Panc1 (cell line): ENCODE measurements around the gene THAP3. TPM values are rescaled to one million over a fixed set of nuclear protein-coding genes. Genes with fewer than 3 reads are reported as not detected.
A peak's percentile ranks its signal among the peaks of the same experiment; 100 is the strongest.

ENCODE experiments used
- ATAC-seq: fragments of 200-7000 bp; cut with Tn5 transposase; 2 replicates; pipeline ENCODE4 v1.9.1; 2020; ENCODE audit warnings: mild to moderate bottlenecking, moderate library complexity
- BruUV-seq: library from RNA; stranded (reverse); fragments of 400-500 nt; replicated peaks from 2 replicates; lab custom pipeline; 2021; lab: Mats Ljungman, UMichigan
- CTCF ChIA-PET: fragments of 300-600 bp; sonication (Branson Sonifier 250); formaldehyde crosslinking; loops from one replicate; lab custom pipeline; 2022; ENCODE audit warnings: antibody characterized with exemption; lab: Charles Lee
- POLR2A ChIA-PET: fragments of 300-600 bp; sonication (Branson Sonifier 250); formaldehyde crosslinking; loops from one replicate; lab custom pipeline; 2022; ENCODE audit warnings: antibody characterized with exemption; lab: Charles Lee
- DNase-seq: peaks from one replicate; pipeline ENCODE4 v3.0.0-alpha.2; 2010; ENCODE audit warnings: low read depth, low spot score
- H3K27ac ChIP-seq: 2 replicates; pipeline ENCODE4 v1.5.1; 2011; ENCODE audit warnings: mild to moderate bottlenecking, low read length, inconsistent platforms
- H3K27me3 ChIP-seq: fragments of 200-500 bp; sonication (Bioruptor generic); 2 replicates; pipeline ENCODE4 v1.6.0; 2014; ENCODE audit warnings: low read length, inconsistent platforms; ENCODE audit not compliant: control insufficient read depth, insufficient read depth
- H3K36me3 ChIP-seq: fragments of 200-500 bp; sonication (Bioruptor generic); 2 replicates; pipeline ENCODE4 v1.5.1; 2014; ENCODE audit warnings: inconsistent platforms, mild to moderate bottlenecking, low read length, moderate library complexity; ENCODE audit not compliant: control insufficient read depth, insufficient read depth
- H3K4me1 ChIP-seq: 2 replicates; pipeline ENCODE4 v1.5.1; 2011; ENCODE audit warnings: inconsistent platforms, mild to moderate bottlenecking, low read length, moderate library complexity; ENCODE audit not compliant: control insufficient read depth, insufficient read depth
- H3K4me3 ChIP-seq, 2 experiments: 2 replicates each; pipeline ENCODE4 v1.5.1; 2011 to 2012; ENCODE audit warnings: low read depth in 2 of 2, low read length in 2 of 2, mild to moderate bottlenecking in 2 of 2, inconsistent platforms in 1 of 2, moderate library complexity in 1 of 2
- H3K9me3 ChIP-seq: fragments of 200-500 bp; sonication (Bioruptor generic); 2 replicates; pipeline ENCODE4 v1.5.1; 2014; ENCODE audit warnings: low read depth, mild to moderate bottlenecking, inconsistent platforms, low read length, moderate library complexity; ENCODE audit not compliant: control insufficient read depth, insufficient read depth
- POLR2AphosphoS5 ChIP-seq: IDR thresholded peaks from 2 replicates; pipeline ENCODE4 v1.6.1; 2012; ENCODE audit warnings: mild to moderate bottlenecking, low read depth, low read length, moderate library complexity
- SIN3A ChIP-seq: IDR thresholded peaks from 2 replicates; pipeline ENCODE4 v1.6.1; 2012; ENCODE audit warnings: low read depth, mild to moderate bottlenecking, low read length, moderate library complexity, borderline replicate concordance; ENCODE audit not compliant: insufficient read depth
- TCF7L2 ChIP-seq: IDR thresholded peaks from 2 replicates; pipeline ENCODE4 v1.6.1; 2011; ENCODE audit warnings: mild to moderate bottlenecking, low read depth, low read length, inconsistent platforms
- in situ Hi-C: cut with HindIII; loops from 2 replicates; pipeline ENCODE4 v1.10.0; 2016; ENCODE audit warnings: low sequenced_read_pairs, low pct_unique_long_range_greater_than_20kb
- intact Hi-C: fragments of 100-400 bp; cut with micrococcal nuclease; formaldehyde crosslinking; loops from one replicate; pipeline ENCODE4 v1.10.0; 2022; ENCODE audit not compliant: unreplicated experiment
- total RNA-seq: library from RNA; stranded (reverse); gene quantifications from one replicate; pipeline ENCODE4 v1.2.1, GENCODE V29; 2021; ENCODE audit not compliant: unreplicated experiment
- TF ChIP-seq, protein P1 (sequence below), 2 experiments: IDR thresholded peaks; 2 replicates each; pipeline ENCODE4 v1.6.1; 2011 to 2012; ENCODE audit warnings: low read depth in 2 of 2, control low read depth in 1 of 2, low read length in 1 of 2, mild to moderate bottlenecking in 1 of 2, moderate library complexity in 1 of 2; ENCODE audit not compliant: insufficient read depth in 1 of 2
- TF ChIP-seq, protein P2 (sequence below): fragments of 450-650 bp; IDR thresholded peaks from 2 replicates; pipeline ENCODE4 v1.5.1; 2017; ENCODE audit warnings: mild to moderate bottlenecking

The THAP3 gene
- total RNA-seq, 1 experiment from 2014 or later, result 24.9 TPM

DNA sequence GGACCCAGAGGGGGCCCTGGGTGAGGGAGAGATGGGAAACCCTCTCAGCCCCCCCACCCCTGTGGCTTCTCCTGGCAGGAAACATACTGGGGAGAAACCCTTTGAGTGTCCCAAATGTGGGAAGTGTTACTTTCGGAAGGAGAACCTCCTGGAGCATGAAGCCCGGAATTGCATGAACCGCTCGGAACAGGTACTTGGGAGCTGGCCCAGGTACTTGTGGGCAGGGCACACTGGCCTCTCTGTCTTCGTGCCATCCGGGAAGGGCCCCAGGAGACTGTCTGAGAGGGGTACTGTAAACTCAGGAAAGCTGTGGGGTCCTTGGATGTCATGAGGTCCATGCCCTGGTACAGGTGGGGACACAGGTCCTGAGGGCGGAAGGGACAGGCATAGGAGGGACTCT, 38.8 kb upstream of the THAP3 start:
- no peak overlapping the region for H3K4me3 ChIP-seq
- no peaks in the 10 kb centered on the region; the same call in 1 of the 2 replicates for H3K36me3 ChIP-seq
- no peaks in the 10 kb centered on the region for H3K27me3 ChIP-seq
- BruUV-seq, result no TSS peak
- in situ Hi-C loops (no loop called here), intact Hi-C loops (no loop called here)
- H3K9me3 ChIP-seq, result no peaks in the 10 kb centered on the region
- H3K4me1 ChIP-seq, result peaks cover 16% of the 10 kb centered on the region
- ATAC-seq, result no peak
- no peak for DNase-seq
- CTCF ChIA-PET, result no interaction called here
- POLR2A ChIA-PET, result no interaction called here
- TF ChIP-seq, protein P1, sequence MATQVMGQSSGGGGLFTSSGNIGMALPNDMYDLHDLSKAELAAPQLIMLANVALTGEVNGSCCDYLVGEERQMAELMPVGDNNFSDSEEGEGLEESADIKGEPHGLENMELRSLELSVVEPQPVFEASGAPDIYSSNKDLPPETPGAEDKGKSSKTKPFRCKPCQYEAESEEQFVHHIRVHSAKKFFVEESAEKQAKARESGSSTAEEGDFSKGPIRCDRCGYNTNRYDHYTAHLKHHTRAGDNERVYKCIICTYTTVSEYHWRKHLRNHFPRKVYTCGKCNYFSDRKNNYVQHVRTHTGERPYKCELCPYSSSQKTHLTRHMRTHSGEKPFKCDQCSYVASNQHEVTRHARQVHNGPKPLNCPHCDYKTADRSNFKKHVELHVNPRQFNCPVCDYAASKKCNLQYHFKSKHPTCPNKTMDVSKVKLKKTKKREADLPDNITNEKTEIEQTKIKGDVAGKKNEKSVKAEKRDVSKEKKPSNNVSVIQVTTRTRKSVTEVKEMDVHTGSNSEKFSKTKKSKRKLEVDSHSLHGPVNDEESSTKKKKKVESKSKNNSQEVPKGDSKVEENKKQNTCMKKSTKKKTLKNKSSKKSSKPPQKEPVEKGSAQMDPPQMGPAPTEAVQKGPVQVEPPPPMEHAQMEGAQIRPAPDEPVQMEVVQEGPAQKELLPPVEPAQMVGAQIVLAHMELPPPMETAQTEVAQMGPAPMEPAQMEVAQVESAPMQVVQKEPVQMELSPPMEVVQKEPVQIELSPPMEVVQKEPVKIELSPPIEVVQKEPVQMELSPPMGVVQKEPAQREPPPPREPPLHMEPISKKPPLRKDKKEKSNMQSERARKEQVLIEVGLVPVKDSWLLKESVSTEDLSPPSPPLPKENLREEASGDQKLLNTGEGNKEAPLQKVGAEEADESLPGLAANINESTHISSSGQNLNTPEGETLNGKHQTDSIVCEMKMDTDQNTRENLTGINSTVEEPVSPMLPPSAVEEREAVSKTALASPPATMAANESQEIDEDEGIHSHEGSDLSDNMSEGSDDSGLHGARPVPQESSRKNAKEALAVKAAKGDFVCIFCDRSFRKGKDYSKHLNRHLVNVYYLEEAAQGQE (IDR thresholded peaks at IDR 0.05; ENCODE audit: insufficient read depth in 1 of 2, low read depth in 2 of 2, low read length in 1 of 2), result no peak
- TF ChIP-seq POLR2AphosphoS5, result peak; percentile 39; the same call in 1 of the 2 replicates
- H3K27ac ChIP-seq, result no peak overlapping the region

DNA sequence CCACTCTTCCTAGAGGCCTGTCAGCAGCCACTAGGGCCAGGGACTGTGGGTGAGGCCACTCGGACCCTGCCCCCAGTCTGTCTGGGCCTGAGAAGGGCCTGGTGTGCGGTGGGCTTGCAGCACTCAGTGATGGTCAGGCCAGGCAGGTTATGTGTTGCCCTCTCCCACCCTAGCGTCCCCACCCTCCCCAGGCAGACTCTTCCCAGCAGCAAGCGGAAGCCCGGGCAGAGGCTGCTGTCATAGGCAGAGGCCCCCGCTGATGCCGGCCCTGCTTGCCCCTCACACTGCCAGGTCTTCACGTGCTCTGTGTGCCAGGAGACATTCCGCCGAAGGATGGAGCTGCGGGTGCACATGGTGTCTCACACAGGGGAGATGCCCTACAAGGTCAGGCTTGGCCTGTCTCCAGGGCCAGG, 38.3 kb upstream of the THAP3 start:
- no peak for DNase-seq
- Histone ChIP-seq H3K4me3 (no peak overlapping the region), H3K9me3 (no peaks in the 10 kb centered on the region), H3K27ac (no peak overlapping the region), H3K27me3 (no peaks in the 10 kb centered on the region), H3K4me1 (peaks cover 10% of the 10 kb centered on the region), H3K36me3 (no peaks in the 10 kb centered on the region; the same call in 1 of the 2 replicates)
- ChIA-PET CTCF (no interaction called here), POLR2A (no interaction called here)
- no peak for TF ChIP-seq POLR2AphosphoS5
- no peak for TF ChIP-seq SIN3A
- TF ChIP-seq, protein P1 (IDR thresholded peaks at IDR 0.05; ENCODE audit: insufficient read depth in 1 of 2, low read depth in 2 of 2, low read length in 1 of 2), result no peak
- TF ChIP-seq, protein P2, sequence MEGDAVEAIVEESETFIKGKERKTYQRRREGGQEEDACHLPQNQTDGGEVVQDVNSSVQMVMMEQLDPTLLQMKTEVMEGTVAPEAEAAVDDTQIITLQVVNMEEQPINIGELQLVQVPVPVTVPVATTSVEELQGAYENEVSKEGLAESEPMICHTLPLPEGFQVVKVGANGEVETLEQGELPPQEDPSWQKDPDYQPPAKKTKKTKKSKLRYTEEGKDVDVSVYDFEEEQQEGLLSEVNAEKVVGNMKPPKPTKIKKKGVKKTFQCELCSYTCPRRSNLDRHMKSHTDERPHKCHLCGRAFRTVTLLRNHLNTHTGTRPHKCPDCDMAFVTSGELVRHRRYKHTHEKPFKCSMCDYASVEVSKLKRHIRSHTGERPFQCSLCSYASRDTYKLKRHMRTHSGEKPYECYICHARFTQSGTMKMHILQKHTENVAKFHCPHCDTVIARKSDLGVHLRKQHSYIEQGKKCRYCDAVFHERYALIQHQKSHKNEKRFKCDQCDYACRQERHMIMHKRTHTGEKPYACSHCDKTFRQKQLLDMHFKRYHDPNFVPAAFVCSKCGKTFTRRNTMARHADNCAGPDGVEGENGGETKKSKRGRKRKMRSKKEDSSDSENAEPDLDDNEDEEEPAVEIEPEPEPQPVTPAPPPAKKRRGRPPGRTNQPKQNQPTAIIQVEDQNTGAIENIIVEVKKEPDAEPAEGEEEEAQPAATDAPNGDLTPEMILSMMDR, result no peak
- no peak for TF ChIP-seq TCF7L2
- no TSS peak for BruUV-seq
- ATAC-seq, result peak; percentile 13; the same call in 1 of the 2 replicates
- in situ Hi-C loops (no loop called here), intact Hi-C loops (no loop called here)
